Right atrium auricular region (tissue), 2 donors: ENCODE data around the gene PTGIS. TPM values are rescaled to one million over a fixed set of nuclear protein-coding genes. Genes with fewer than 3 reads are reported as not detected.
A peak's percentile ranks its signal among the peaks of the same experiment; 100 is the strongest.
"Not testable (repeated sequence)": the region's sequence is repeated elsewhere in the genome, so short reads cannot be mapped to it uniquely, and the experiment has no call there.

Source experiments
- DNase-seq: peaks from one replicate; pipeline ENCODE4 v3.0.0-alpha.2; 2019; ENCODE audit warnings: low spot score
- H3K27ac ChIP-seq, 2 donors: fragments of 200-600 bp; sonication (generic); 1 replicate in 1 of 2; 2 replicates in 1 of 2; pipeline ENCODE4 v1.5.1; 2016 to 2019
- H3K27me3 ChIP-seq, 2 donors: fragments of 200-600 bp; sonication (generic); one replicate each; pipeline versions ENCODE4 v1.5.1 to v1.6.0; 2017 to 2019
- H3K36me3 ChIP-seq: fragments of 200-600 bp; sonication (generic); one replicate; pipeline ENCODE4 v1.5.1; 2016
- H3K4me1 ChIP-seq, 2 donors: fragments of 200-600 bp; sonication (generic); one replicate each; pipeline versions ENCODE4 v1.5.1 to v1.6.0; 2017 to 2019
- H3K4me3 ChIP-seq, 2 donors: fragments of 200-600 bp; sonication (generic); 1 replicate in 1 of 2; 2 replicates in 1 of 2; pipeline ENCODE4 v1.5.1; 2017 to 2019; ENCODE audit warnings: mild to moderate bottlenecking in 1 of 2, moderate library complexity in 1 of 2
- H3K9me3 ChIP-seq, 2 donors: fragments of 200-600 bp; sonication (generic); one replicate each; pipeline ENCODE4 v1.5.1; 2019
- total RNA-seq, 2 donors: library from RNA; depleted of rRNA; stranded (reverse); fragments of >200 nt; gene quantifications; one replicate each; pipeline ENCODE4 v1.1.0, GENCODE V29; 2016
- TF ChIP-seq, protein P1 (sequence below), 2 donors: fragments of 200-600 bp; sonication (generic); IDR thresholded peaks; one replicate each; pipeline ENCODE4 v1.5.1; 2019; ENCODE audit warnings: antibody characterized with exemption in 2 of 2

PTGIS gene
- total RNA-seq, 2 donors from 2014 or later = 59.8 to 169 TPM

GRCh38 chr20:49570161-49570827 lies 2.4 kb upstream of the PTGIS start:
- Histone ChIP-seq H3K27me3 (no peaks in the 10 kb centered on the region), H3K4me3 (no peak overlapping the region), H3K27ac (peak overlapping the region; percentile 26 to 88), H3K4me1 (peaks cover 0 to 27% of the 10 kb centered on the region in 2 donors), H3K9me3 (no peaks in the 10 kb centered on the region), H3K36me3 (no peaks in the 10 kb centered on the region)
- TF ChIP-seq, protein P1, sequence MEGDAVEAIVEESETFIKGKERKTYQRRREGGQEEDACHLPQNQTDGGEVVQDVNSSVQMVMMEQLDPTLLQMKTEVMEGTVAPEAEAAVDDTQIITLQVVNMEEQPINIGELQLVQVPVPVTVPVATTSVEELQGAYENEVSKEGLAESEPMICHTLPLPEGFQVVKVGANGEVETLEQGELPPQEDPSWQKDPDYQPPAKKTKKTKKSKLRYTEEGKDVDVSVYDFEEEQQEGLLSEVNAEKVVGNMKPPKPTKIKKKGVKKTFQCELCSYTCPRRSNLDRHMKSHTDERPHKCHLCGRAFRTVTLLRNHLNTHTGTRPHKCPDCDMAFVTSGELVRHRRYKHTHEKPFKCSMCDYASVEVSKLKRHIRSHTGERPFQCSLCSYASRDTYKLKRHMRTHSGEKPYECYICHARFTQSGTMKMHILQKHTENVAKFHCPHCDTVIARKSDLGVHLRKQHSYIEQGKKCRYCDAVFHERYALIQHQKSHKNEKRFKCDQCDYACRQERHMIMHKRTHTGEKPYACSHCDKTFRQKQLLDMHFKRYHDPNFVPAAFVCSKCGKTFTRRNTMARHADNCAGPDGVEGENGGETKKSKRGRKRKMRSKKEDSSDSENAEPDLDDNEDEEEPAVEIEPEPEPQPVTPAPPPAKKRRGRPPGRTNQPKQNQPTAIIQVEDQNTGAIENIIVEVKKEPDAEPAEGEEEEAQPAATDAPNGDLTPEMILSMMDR (IDR thresholded peaks at IDR 0.05) = no peak
- DNase-seq = no peak

GRCh38 chr20:49569411-49570115 lies 1.6 kb upstream of the PTGIS start:
- peak; percentile 58 for DNase-seq
- Histone ChIP-seq H3K36me3 (no peaks in the 10 kb centered on the region), H3K27ac (peak overlapping the region; percentile 79 to 88), H3K9me3 (no peaks in the 10 kb centered on the region), H3K27me3 (no peaks in the 10 kb centered on the region), H3K4me3 (no peak overlapping the region), H3K4me1 (peaks cover 0 to 26% of the 10 kb centered on the region in 2 donors)
- TF ChIP-seq, protein P1 (IDR thresholded peaks at IDR 0.05) = no peak

- Histone ChIP-seq H3K27ac (peak overlapping the region; percentile 79 to 88), H3K4me3 (peak overlapping the region; percentile 54 to 62), H3K36me3 (no peaks in the 10 kb centered on the region), H3K9me3 (no peaks in the 10 kb centered on the region), H3K27me3 (no peaks in the 10 kb centered on the region), H3K4me1 (peaks cover 0 to 26% of the 10 kb centered on the region in 2 donors)
- TF ChIP-seq, protein P1 (IDR thresholded peaks at IDR 0.05) = no peak
- no peak for DNase-seq
Measured at GRCh38 chr20:49568278-49569151, 578 bp upstream of the PTGIS start.

GRCh38 chr20:49566401-49567364 lies 1.3 kb downstream of the PTGIS start:
- Histone ChIP-seq H3K27me3 (no peaks in the 10 kb centered on the region), H3K4me3 (peak overlapping the region; percentile 54 to 62), H3K27ac (peak overlapping the region; percentile 79 to 88), H3K4me1 (peaks cover 0 to 41% of the 10 kb centered on the region in 2 donors), H3K9me3 (no peaks in the 10 kb centered on the region), H3K36me3 (no peaks in the 10 kb centered on the region)
- DNase-seq = peak; percentile 7
- TF ChIP-seq, protein P1 (IDR thresholded peaks at IDR 0.05) = no peak

- not testable (repeated sequence) for H3K9me3 ChIP-seq, H3K36me3 ChIP-seq, H3K27me3 ChIP-seq
- Histone ChIP-seq H3K27ac (peak overlapping the region; percentile 79 to 88), H3K4me1 (peaks cover 0 to 45% of the 10 kb centered on the region in 2 donors), H3K4me3 (peak overlapping the region in 1 of 2 donors; percentile 62)
- DNase-seq = peak; percentile 51
Measured at GRCh38 chr20:49564991-49565390, 2.9 kb downstream of the PTGIS start.
